GM19468 (cell line): Measurements from ENCODE around the gene ACP7.
"Not testable (repeated sequence)": the region's sequence is repeated elsewhere in the genome, so short reads cannot be mapped to it uniquely, and the experiment has no call there.

Source experiments
- ATAC-seq: cut with Tn5 transposase; IDR thresholded peaks from one replicate; pipeline ENCODE4 v1.9.1; 2021; ENCODE audit warnings: mild to moderate bottlenecking, moderate library complexity, moderate number of reproducible peaks; ENCODE audit not compliant: unreplicated experiment; ENCODE audit errors: extremely low read depth

ACP7 gene

GRCh38 chr19:39083983-39084731, at the start of gene ACP7:
Gene ACP7 (plus strand): TSS chr19:39084368. CDS start chr19:39085270, 902 bp downstream.
- no peak for ATAC-seq

DNA sequence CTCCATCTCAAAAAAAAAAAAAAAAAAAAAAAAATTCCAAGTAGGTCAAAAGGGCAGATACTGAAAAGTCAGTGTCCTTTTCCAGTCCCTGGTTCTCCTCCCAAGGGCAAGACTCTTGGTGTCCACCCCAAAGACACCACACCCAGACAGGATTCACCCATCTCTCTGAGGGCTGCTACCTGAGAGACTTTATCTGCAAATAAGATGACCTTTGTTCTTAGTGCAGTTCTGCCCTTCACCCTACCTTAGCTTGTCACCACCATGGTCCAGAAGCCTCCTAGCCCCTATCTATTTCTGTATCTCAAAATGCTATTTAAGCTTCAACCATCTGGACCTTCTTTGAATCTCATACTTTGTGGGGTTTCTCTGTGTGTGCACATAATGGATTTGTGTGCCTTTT, 47.6 kb upstream of the ACP7 start:
- ATAC-seq: no peak

- no peak for ATAC-seq
Observed at GRCh38 chr19:39037194-39037593, 47.0 kb upstream of the ACP7 start.

DNA sequence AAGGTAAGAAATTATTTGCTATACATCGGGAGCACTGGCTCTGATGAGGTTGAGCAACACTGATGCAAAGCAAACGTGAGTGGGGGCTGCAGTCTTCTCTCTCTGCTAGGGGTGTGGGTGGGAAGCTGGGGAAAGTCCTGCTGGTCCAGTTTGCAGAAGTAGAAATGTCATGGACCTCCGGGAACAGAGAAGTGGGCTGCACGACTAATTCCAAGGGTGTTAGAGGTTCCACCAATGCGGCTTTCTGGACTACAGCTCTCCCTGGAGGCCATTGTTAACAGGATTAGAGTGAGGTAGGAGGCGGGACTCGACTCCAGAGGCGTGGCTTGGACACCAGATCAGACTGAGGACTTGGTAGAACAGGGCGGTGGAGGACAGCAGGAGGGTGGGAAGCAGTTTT, 46.1 kb upstream of the ACP7 start:
- ATAC-seq: no peak

DNA sequence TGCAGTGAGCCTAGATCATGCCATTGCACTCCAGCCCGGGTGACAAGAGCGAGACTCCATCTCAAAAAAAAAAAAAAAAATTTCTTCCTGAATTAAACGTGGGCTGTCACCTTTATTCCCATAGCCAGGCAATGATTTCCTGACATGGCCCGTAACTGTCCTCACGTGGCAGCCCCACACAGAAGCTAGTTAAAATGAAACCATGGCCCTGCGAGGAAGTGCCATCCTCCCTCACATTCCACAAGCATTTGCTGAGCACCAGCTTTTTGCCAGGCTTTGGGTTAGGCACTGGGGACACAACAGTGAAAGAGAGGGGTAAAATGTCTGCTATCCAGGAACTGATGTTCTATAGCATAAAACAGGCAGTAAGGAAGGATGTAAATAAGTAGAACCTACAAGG, 38.7 kb upstream of the ACP7 start:
- ATAC-seq: no peak

- ATAC-seq: no peak
Observed at GRCh38 chr19:39046037-39046821, 37.9 kb upstream of the ACP7 start.

GRCh38 chr19:39047073-39047472, 37.1 kb upstream of the ACP7 start:
- ATAC-seq: no peak

GRCh38 chr19:39052243-39052746, 31.9 kb upstream of the ACP7 start:
- no peak for ATAC-seq

GRCh38 chr19:39052846-39053245, 31.3 kb upstream of the ACP7 start:
- no peak for ATAC-seq

DNA sequence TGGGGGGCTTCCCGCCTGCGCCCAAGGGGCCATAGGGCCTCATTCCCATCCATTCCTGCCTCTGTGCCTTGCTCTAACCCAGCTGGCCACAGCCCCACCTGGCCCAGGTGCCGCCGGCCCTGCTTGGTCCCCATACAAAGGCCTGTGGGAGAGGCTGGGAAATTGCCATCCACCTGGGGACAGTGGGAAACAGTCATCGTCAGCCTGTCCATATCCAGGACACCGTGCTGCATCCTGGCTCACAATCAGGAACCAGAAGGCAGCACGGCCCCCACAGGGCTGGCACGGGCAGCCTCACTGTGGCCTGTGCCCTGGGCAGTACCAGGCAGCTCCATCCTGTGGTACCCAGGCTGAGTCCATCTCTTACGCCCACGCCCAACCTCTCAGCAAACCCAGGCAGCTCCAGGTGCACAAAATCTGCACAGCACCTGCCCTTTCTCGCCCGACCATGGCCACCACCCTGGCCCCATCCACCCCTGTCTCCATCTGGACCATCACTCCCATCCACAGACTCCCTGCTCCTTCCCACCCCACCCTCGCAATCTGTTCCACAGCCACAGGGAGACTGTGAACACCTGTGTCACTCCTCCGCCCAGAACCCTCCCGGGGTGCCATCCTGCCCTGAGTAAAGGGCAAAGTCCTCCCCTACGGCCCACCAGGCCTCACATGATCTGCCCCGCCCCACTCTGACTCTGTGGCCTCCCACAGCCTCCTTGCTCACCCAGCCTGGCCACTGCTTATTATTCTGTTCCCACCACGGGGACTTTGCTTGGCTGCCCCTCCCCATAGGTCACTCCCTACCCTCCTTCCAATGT, 30.7 kb upstream of the ACP7 start:
- no peak for ATAC-seq

- no peak for ATAC-seq
Observed at GRCh38 chr19:39054091-39054470, 30.1 kb upstream of the ACP7 start.

- no peak for ATAC-seq
Observed at GRCh38 chr19:39057615-39058014, 26.6 kb upstream of the ACP7 start.

DNA sequence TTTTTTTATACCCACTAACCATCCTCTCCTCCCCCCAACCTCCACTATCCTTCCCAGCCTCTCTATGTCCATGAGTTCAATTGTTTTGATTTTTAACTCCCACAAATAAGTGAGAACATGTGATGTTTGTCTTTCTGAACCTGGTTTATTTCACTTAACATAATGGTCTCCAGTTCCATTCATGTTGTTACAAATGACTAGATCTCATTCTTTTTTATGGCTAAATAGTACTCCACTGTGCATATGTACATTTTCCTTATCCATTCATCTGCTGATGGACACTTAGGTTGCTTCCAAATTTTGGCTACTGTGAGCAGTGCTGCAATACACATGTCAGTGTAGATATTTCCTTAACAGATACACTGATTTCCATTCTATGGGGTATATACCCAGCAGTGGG, 24.9 kb upstream of the ACP7 start:
- no peak for ATAC-seq

DNA sequence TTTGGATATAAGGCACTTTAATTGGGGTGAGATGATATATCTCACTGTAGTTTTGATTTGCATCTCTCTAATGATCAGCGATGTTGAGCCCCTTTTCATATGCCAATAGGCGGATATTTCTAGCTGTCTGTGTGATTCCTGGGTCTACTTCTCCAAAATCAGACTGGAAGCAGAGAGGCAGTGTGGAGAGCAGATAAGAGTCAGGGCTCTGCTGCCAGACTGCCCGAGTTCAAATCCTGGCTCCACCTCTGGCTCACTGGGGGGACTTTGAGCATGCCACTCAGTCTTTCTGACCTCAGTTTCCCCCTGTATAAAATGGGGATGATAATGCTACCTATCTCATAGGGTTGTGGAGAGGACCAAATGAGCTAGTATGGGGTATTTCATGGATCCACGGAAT, 24.0 kb upstream of the ACP7 start:
- no peak for ATAC-seq

DNA sequence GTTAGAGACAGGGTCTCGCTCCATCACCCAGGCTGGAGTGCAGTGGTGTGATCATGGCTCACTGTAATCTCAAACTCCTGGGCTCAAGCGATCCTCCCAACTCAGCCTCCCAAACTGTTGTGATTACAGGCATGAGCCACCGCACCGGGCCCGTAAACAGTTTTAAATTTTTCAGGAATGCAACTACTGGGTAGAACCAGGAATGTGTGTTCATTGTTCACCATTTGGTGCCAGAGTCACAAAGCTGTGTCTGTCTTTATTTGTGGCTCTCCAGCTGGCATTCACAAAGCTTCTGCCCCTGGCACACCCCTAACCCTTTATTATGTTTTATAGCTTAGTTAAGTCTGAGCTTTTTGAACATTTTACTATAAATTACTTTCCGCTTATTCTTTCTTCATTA, 19.8 kb upstream of the ACP7 start:
- no peak for ATAC-seq

GRCh38 chr19:39065928-39066327, 18.2 kb upstream of the ACP7 start:
- ATAC-seq: no peak

GRCh38 chr19:39067104-39067503, 17.1 kb upstream of the ACP7 start:
- ATAC-seq: no peak

GRCh38 chr19:39068259-39068658, 15.9 kb upstream of the ACP7 start:
- ATAC-seq: not testable (repeated sequence)

DNA sequence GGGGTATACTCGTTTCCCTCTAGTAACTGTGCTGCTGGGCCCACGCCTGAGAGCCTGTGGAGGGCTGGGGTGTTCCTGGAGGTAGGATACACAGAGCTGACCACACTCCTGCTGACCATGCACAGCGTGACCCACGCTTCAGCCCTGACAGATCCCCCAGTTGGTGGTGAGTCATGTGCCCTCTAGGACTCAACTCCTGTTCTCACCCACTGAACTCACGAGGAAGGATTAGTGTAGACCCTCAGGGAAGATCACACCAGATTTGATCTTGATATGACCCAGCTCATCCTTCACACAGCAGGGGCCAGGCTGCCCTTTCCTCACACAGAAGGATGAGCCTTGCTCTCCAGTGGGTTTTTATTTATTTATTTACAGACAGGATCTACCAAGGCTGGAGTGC, 13.3 kb upstream of the ACP7 start:
- ATAC-seq: no peak

DNA sequence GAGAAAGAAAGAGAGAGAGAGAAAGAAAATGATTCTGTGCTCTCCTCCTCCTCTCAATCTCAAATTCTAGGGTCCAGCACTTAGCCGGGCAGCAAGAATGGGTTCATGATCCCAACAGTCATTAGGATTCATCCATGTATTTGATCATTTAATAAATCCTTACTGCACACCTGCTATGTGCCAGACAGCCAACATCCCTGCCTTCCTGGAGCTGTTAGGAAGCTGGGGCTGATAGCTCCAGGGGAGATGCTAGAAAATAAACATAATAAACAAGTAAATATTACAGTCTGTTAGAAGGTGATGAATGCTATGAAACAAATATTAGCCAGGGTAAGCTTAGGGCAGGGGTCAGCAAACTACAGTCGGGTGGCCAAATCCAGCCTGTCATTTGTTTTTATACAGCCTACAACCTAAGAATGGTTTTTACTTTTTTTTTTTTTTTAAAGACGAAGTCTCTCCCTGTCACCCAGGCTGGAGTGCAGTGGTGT, 9.9 kb upstream of the ACP7 start:
- no peak for ATAC-seq

DNA sequence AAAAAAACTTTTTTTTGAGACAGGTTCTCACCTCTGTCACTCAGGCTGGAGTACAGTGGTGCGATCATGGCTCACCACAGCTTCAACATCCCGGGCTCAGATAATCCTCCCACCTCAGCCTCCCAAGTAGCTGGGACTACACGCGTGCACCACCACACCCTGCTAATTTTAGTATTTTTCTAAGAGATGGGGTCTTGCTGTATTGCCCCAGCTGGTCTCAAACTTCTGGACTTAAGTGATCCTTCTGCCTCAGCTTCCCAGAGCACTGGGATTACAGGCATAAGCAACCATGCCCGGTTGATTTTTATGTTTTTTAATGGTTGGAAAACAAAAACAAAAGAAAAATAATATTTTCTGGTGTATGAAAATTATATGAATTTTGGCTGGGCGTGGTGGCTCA, 9.2 kb upstream of the ACP7 start:
- no peak for ATAC-seq
